Endodermal cell (in vitro differentiated cells): Measurements from ENCODE around the gene CETP. TPM values are rescaled to one million over a fixed set of nuclear protein-coding genes. Genes with fewer than 3 reads are reported as not detected.

ENCODE experiments used
- DNase-seq: peaks from one replicate; pipeline ENCODE4 v3.0.0-alpha.2; 2017
- H3K27ac ChIP-seq: 2 replicates; pipeline ENCODE4 v1.5.1; 2013; ENCODE audit warnings: mild to moderate bottlenecking, low read depth, low read length, moderate library complexity
- H3K27me3 ChIP-seq: 2 replicates; pipeline ENCODE4 v1.6.1; 2013; ENCODE audit warnings: mild to moderate bottlenecking, low read length, moderate library complexity; ENCODE audit not compliant: insufficient read depth, control insufficient read depth, poor library complexity, severe bottlenecking
- H3K36me3 ChIP-seq: 2 replicates; pipeline ENCODE4 v1.7.0; 2013; ENCODE audit warnings: mild to moderate bottlenecking, low read length, moderate library complexity; ENCODE audit not compliant: control insufficient read depth, insufficient read depth
- H3K4me1 ChIP-seq: one replicate; pipeline ENCODE4 v1.7.0; 2013; ENCODE audit warnings: low read length; ENCODE audit not compliant: control insufficient read depth, insufficient read depth
- H3K4me3 ChIP-seq: 2 replicates; pipeline ENCODE4 v1.5.1; 2013; ENCODE audit warnings: mild to moderate bottlenecking, low read length, moderate library complexity
- H3K9ac ChIP-seq: 2 replicates; pipeline ENCODE4 v1.6.1; 2013; ENCODE audit warnings: mild to moderate bottlenecking, low read length, moderate library complexity; ENCODE audit not compliant: poor library complexity, severe bottlenecking; ENCODE audit errors: extremely low read depth
- H3K9me3 ChIP-seq: 2 replicates; pipeline ENCODE4 v1.6.1; 2013; ENCODE audit warnings: mild to moderate bottlenecking, low read length, moderate library complexity; ENCODE audit not compliant: control insufficient read depth
- H3K27ac Mint-ChIP-seq: 2 replicates; pipeline ENCODE4 v1.8.0; 2020; ENCODE audit warnings: mixed read lengths
- H3K27me3 Mint-ChIP-seq: 2 replicates; pipeline ENCODE4 v1.8.0; 2021; ENCODE audit warnings: mild to moderate bottlenecking, mixed read lengths; ENCODE audit not compliant: insufficient read depth
- H3K36me3 Mint-ChIP-seq: 2 replicates; pipeline ENCODE4 v1.8.0; 2020; ENCODE audit warnings: low read depth, mixed read lengths
- H3K4me1 Mint-ChIP-seq: 2 replicates; pipeline ENCODE4 v1.8.0; 2020; ENCODE audit warnings: mixed read lengths
- H3K4me3 Mint-ChIP-seq: 2 replicates; pipeline ENCODE4 v1.8.0; 2020; ENCODE audit warnings: mild to moderate bottlenecking, moderate library complexity, mixed read lengths
- H3K9me3 Mint-ChIP-seq: 2 replicates; pipeline ENCODE4 v1.8.0; 2020; ENCODE audit warnings: mild to moderate bottlenecking, mixed read lengths
- WGBS, 2 experiments: methylation state at CpG; one replicate each; pipeline versions ENCODE4 v1.1.5 to v1.1.7; 2013; ENCODE audit warnings: missing lambda C conversion rate in 2 of 2, mixed read lengths in 1 of 2; ENCODE audit not compliant: insufficient coverage in 1 of 2, insufficient read length in 1 of 2; 5-methylcytosine and 5-hydroxymethylcytosine counted together
- total RNA-seq, 2 donors: library from RNA; stranded (reverse); fragmentation: NEBNext Ultra II Directional in 1 of 2; extraction: Animal tissue kit (Norgen Biotek cat#: 25700) in 1 of 2; gene quantifications; 2 replicates in 1 of 2; 3 replicates in 1 of 2; pipeline ENCODE4 v1.2.1, GENCODE V29; 2021
- TF ChIP-seq, protein P1 (sequence below): fragments of 200-600 bp; sonication (generic); conservative IDR thresholded peaks from 2 replicates; pipeline ENCODE4 v1.5.0; 2021; ENCODE audit warnings: antibody characterized with exemption, mild to moderate bottlenecking

CETP gene
- total RNA-seq, 2 donors from 2014 or later = not detected

DNA sequence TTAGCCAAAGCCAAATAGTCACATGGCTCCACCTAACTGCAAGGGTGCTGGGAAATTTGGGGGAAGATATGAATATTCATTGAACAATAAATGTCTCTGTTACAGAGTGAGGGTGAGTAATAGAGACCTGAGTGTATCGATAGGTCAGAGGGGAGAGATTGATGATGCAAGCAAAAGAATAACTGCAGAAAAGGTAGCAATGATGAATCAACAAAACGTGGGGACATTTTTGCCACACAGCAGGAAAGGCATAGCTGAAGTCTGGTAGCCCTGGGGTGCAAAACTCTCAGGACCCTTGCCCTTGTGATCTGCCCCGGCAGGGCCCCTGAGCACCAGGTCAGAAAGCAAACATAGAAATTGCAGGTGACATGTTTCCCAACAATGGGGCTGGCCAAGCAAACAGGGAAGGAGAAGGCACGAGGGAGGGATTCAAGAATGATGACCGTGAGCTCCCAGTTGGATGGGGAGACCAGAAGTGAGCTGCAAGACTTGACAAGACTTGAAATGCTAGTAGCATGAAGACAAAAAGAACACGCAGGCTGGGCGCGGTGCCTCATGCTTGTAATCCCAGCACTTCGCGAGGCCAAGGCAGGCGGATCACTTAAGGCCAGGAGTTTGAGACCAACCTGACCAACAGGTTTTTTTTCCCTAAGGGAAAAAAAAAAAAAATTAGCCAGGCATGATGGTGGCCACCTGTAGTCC is 42.5 kb upstream of the CETP start:
- Histone ChIP-seq H3K9ac (no peak overlapping the region), H3K36me3 (no peaks in the 10 kb centered on the region), H3K4me1 (no peaks in the 10 kb centered on the region), H3K9me3 (no peaks in the 10 kb centered on the region), H3K27ac (no peak overlapping the region), H3K27me3 (no peaks in the 10 kb centered on the region), H3K4me3 (no peak overlapping the region)
- TF ChIP-seq, protein P1, sequence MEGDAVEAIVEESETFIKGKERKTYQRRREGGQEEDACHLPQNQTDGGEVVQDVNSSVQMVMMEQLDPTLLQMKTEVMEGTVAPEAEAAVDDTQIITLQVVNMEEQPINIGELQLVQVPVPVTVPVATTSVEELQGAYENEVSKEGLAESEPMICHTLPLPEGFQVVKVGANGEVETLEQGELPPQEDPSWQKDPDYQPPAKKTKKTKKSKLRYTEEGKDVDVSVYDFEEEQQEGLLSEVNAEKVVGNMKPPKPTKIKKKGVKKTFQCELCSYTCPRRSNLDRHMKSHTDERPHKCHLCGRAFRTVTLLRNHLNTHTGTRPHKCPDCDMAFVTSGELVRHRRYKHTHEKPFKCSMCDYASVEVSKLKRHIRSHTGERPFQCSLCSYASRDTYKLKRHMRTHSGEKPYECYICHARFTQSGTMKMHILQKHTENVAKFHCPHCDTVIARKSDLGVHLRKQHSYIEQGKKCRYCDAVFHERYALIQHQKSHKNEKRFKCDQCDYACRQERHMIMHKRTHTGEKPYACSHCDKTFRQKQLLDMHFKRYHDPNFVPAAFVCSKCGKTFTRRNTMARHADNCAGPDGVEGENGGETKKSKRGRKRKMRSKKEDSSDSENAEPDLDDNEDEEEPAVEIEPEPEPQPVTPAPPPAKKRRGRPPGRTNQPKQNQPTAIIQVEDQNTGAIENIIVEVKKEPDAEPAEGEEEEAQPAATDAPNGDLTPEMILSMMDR = no peak
- H3K4me3 Mint-ChIP-seq = no peak overlapping the region
- peaks cover 7% of the 10 kb centered on the region for H3K4me1 Mint-ChIP-seq
- H3K9me3 Mint-ChIP-seq = no peaks in the 10 kb centered on the region
- H3K27me3 Mint-ChIP-seq = peaks cover 3% of the 10 kb centered on the region
- DNase-seq = peak; percentile 49
- H3K27ac Mint-ChIP-seq = no peak overlapping the region
- no peaks in the 10 kb centered on the region for H3K36me3 Mint-ChIP-seq
- 88 to 91% methylated on average over 10 to 11 of the region's 11 CpGs for WGBS, 2 experiments

DNA sequence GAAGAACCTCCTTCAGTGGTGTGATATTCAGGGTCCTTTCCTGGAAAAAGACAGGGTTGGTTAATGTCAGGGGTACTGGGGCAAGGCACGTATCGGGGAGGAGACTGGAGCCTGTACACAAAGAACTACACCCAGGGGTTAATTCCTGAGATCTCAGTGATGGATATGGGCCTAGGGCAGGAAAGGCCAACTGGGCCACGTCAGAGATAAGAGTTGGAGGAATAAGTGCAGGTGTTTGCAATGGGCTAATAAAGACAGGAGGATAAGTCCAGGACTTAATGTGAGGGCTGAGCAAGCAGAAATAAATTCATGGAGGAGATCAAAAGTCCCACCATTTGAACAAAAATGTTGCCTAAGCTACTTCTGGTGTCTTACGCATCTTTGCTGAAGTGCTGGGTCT is 40.2 kb upstream of the CETP start:
- no peaks in the 10 kb centered on the region for H3K9me3 Mint-ChIP-seq
- no peak overlapping the region for H3K4me3 Mint-ChIP-seq
- Histone ChIP-seq H3K4me3 (no peak overlapping the region), H3K4me1 (no peaks in the 10 kb centered on the region), H3K27ac (no peak overlapping the region), H3K9me3 (no peaks in the 10 kb centered on the region), H3K36me3 (no peaks in the 10 kb centered on the region), H3K9ac (no peak overlapping the region), H3K27me3 (no peaks in the 10 kb centered on the region)
- TF ChIP-seq, protein P1 = no peak
- WGBS, 2 experiments = 93 to 100% methylated on average over 2 to 4 of the region's 4 CpGs
- no peak for DNase-seq
- H3K27ac Mint-ChIP-seq = no peak overlapping the region
- peaks cover 7% of the 10 kb centered on the region for H3K4me1 Mint-ChIP-seq
- H3K36me3 Mint-ChIP-seq = no peaks in the 10 kb centered on the region
- peaks cover 3% of the 10 kb centered on the region for H3K27me3 Mint-ChIP-seq

DNA sequence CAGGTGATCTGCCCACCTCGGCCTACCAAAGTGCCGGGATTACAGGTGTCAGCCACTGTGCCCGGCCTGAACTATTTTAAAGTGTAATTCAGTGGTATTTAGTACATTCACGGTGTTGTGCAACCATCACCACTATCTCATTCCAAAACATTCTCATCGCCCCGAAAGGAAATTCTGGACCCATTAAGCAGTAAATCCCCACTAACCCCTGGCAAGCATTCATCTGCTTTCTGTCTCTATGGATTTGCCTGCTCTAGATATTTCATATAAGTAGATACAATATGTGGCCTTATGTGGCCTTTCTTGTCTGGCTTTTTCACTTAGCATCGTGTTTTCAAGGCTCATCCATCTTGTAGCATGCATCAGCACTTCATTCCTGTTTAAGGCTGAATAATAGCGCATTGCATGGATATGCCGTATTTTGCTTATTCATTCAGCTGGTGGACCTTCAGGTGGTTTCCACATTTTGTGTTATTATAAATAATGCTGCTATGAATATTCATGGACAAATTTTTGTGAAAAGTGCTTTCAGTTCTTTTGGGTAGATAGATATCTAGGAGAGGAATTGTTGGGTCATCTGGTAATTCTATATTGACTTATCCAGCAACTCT is 38.2 kb upstream of the CETP start:
- TF ChIP-seq, protein P1 = no peak
- Mint-ChIP-seq H3K27me3 (no peaks in the 10 kb centered on the region), H3K36me3 (no peaks in the 10 kb centered on the region), H3K27ac (no peak overlapping the region), H3K4me3 (no peak overlapping the region), H3K9me3 (no peaks in the 10 kb centered on the region), H3K4me1 (peaks cover 7% of the 10 kb centered on the region)
- H3K9ac ChIP-seq = no peak overlapping the region
- DNase-seq = no peak
- H3K4me3 ChIP-seq = no peak overlapping the region
- 95 to 100% methylated on average over 4 to 8 of the region's 9 CpGs for WGBS, 2 experiments
- H3K4me1 ChIP-seq = no peaks in the 10 kb centered on the region
- no peaks in the 10 kb centered on the region for H3K36me3 ChIP-seq
- H3K27ac ChIP-seq = no peak overlapping the region
- no peaks in the 10 kb centered on the region for H3K27me3 ChIP-seq
- no peaks in the 10 kb centered on the region for H3K9me3 ChIP-seq
